HG03095 (cell line): ENCODE results near the gene ALKBH5.

Experiments used
- ATAC-seq: cut with Tn5 transposase; IDR thresholded peaks from one replicate; pipeline ENCODE4 v1.9.1; 2021; ENCODE audit warnings: moderate library complexity; ENCODE audit not compliant: unreplicated experiment

The ALKBH5 gene

DNA sequence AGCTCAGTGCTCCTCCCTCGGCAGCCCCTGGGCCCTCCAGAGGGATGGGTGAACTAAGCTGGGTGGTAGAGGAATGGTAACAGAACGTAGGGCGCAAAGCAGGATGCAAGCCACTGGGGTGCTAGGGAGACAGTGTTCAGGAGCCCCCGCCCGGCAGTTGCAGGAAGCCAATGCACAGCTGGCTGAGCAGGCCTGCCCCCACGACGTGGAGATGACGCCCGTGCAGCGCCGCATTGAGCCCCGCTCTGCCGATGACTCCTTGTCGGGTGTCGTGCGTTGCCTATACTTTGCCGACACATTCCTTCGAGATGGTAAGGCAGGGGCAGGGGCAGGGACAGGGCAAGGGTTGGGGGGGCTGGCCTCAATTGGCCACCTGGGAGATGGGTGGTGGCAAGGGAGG is 54.7 kb downstream of the ALKBH5 start:
- no peak for ATAC-seq

DNA sequence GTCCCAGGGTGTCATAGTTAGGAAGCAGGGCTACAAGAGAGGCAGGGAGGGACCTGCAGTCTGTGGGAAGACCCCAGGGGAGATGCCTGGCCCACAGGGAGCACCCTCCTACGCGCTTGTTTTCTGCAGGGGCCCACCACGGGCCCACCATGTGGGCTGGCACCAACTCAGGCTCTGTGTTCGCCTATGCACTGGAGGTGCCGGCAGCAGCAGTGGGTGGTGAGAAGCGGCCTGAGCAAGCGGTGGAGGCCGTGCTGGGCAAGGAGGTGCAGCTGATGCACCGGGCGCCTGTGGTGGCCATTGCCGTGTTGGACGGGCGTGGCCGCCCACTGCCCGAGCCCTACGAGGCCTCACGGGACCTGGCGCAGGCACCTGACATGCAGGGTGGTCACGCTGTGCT is 56.8 kb downstream of the ALKBH5 start:
- ATAC-seq, result no peak

GRCh38 chr17:18241229-18241871 is 57.7 kb downstream of the ALKBH5 start:
- ATAC-seq, result no peak

GRCh38 chr17:18245038-18245776 is 61.6 kb downstream of the ALKBH5 start:
- ATAC-seq, result no peak

GRCh38 chr17:18246109-18246725 is 62.6 kb downstream of the ALKBH5 start:
- no peak for ATAC-seq

- no peak for ATAC-seq
Observed at GRCh38 chr17:18246880-18247612, 63.4 kb downstream of the ALKBH5 start.

DNA sequence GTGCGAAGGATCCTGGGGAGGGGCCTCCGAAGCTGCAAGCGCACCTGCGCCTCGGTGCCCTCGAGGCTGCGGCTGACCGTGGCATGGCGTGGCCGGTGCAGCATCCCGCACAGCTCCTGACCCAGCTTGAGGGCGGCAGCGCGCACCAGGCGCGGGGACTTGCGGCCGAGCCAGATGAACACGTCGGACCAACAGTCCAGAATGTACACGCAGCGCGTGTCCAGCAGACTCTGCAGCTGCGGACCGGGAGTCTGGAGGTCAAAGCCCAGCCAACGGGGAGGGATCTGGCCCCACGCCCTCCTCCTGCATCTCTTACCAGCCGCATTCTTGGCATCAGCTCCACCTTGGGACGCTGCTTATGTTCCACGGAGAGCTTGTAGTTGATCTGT is 64.0 kb downstream of the ALKBH5 start:
- ATAC-seq, result no peak

DNA sequence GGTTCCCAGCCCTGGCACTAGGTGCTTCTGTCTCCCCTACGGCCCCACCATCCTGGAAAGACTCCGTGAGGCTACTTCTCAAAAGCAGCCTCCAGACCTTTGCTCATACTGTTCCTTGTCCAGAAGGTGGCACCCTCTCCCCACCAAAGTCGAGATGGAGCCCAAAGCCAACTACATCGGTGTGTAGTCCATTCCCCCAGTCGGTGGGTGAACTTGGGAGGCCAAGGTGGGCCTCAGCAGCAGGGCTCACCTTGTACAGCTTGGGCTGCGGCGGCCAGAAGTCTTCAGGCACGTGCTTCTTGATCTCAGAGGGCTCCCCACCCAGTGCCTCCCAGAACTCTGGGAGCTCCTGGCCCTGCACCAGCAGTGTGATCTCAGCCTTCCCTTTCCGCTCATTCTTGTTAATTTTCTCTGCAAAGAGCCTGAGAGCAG is 64.7 kb downstream of the ALKBH5 start:
- ATAC-seq, result no peak

- ATAC-seq, result no peak
Observed at GRCh38 chr17:18248811-18249210, 65.2 kb downstream of the ALKBH5 start.

DNA sequence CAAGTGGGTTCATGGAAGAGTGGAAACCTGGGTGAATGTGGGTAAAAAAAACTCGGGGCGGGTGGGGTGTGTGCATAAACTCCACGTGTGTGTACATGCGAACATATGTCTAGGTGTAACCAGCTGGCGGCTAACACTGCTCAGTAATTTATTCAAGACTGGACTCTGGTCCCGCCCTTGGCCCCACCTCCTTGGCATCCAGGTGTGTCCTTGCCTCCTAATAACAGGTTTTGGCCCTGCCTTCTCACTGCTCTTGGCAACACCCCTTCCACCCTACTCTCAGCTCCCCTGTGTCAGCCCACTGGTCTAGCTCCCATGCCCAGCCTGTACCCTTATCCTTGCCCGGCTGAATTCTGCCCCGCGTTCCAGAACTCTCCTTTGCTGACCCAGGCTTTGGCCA is 66.6 kb downstream of the ALKBH5 start:
- no peak for ATAC-seq

- ATAC-seq, result no peak
Observed at GRCh38 chr17:18250708-18251107, 67.1 kb downstream of the ALKBH5 start.

GRCh38 chr17:18251204-18251603 is 67.6 kb downstream of the ALKBH5 start:
- ATAC-seq, result no peak

DNA sequence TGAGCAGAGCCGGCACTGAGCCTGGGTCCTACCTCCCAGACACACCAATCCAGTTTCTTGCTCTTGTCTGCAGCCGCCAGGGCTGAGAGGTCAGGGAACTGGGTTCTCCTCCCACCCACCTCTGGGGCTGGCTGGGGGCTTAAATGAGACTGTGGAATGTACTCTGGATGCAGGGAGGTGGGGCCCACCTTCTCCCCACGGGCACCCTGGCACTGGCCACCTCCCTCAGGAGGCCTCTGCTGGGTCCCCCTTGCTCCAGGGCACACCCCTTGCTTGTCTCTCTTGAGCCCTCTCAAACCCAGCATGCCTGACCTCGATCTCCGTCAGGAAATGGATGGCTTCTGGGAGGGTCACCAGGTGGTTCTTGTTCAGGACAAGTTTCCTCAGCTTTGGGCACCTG is 68.5 kb downstream of the ALKBH5 start:
- no peak for ATAC-seq

- ATAC-seq, result no peak
Observed at GRCh38 chr17:18253187-18253884, 69.7 kb downstream of the ALKBH5 start.

GRCh38 chr17:18253947-18254821 is 70.6 kb downstream of the ALKBH5 start:
- ATAC-seq, result no peak

DNA sequence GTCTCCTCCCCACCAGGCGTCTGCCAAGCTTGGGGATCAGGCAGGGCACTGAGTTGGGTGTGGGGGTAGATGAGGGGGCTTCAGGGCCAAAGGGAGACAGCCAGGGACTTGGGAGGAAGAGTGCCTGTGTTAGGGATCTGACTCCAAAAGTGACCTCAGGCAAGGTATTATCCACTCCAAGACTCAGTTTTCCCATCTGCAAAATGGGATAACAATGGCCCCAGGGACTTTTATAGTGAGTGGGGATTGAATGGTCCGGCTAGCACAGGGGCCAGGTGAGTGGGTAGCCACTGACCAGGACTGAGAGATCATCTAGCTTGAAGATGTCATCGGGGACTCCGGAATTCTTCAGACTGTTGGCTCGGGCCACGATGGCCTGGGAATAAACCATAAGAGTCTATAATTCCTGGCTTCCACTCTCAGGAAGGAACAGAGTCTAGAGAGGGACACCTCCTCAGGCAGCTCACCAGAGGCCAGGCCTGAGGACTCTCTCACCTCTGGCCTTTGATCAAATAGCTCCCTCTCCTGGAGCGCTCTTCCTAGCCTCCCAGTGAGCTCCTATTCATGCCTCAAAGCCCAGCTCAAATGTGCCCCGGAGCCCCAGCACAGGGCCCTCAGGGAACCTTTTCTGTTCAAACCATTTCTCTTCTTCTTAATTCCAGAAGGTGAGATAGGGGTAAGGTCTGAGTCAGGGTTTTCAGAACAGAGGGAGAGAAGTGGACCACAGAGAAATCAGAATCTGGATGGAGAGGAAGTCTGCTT is 71.4 kb downstream of the ALKBH5 start:
- ATAC-seq, result no peak

DNA sequence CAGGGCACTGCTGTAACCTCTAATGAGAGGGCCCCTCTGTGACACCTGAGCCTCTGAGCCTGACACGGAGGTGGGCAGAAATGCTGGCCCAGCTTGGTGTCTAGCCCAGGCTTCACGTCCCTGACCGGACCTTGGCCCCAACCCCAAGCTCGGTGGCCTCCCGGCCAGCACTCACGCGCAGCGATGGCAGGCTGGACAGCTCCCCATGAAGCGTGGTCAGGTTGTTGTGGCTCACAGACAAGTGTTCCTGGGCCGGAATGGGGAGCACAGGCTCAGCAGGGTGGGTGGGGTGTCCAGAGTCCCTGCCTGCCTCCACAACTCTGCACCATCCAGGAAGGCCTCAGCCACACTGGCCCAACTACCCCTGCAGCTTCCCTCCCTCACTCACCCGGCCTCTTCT is 72.7 kb downstream of the ALKBH5 start:
- ATAC-seq, result no peak

DNA sequence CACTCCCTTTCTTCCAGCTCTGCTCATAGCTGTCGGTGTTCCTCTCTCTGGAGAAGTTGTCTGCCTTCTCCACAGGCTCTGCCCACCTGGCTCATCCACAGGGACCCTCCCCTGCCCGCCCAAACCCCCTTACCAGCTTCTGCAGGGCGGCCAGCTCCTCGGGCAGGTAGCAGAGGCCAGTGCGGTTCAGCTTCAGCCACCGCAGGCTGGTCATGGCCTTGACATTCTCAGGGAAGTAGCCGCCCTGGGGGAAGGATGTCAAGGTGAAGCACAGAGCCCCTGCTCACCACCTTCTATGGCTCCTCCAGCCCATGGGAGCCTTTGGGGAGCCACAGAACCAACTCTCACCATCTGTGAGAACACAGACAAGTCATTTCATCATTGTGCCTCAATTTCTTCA is 73.1 kb downstream of the ALKBH5 start:
- ATAC-seq, result no peak

- no peak for ATAC-seq
Observed at GRCh38 chr17:18257268-18257981, 73.8 kb downstream of the ALKBH5 start.
